ENCODE results near the gene PRKG1.

The PRKG1 gene

GRCh38 chr10:51935341-51935740, 861.1 kb downstream of the PRKG1 start:
- no peak for TF ChIP-seq REST (IDR thresholded peaks at IDR 0.05; ENCODE audit: low read depth)
- no peak for TF ChIP-seq TCF12 (IDR thresholded peaks at IDR 0.05; ENCODE audit: low read depth)
- TF ChIP-seq NFIC (IDR thresholded peaks at IDR 0.05), result no peak
- TF ChIP-seq CREB1 (IDR thresholded peaks at IDR 0.05; ENCODE audit: low read depth), result no peak
- TF ChIP-seq USF1 (IDR thresholded peaks at IDR 0.05), result no peak
- TF ChIP-seq MAX (IDR thresholded peaks at IDR 0.05), result no peak
- TF ChIP-seq EP300 (IDR thresholded peaks at IDR 0.05; ENCODE audit: borderline replicate concordance), result no peak
- no peak for TF ChIP-seq CEBPB (IDR thresholded peaks at IDR 0.05)

- TF ChIP-seq TCF12 (IDR thresholded peaks at IDR 0.05; ENCODE audit: low read depth), result no peak
- no peak for TF ChIP-seq FOXM1 (IDR thresholded peaks at IDR 0.05; ENCODE audit: borderline replicate concordance, low read depth)
- no peak for TF ChIP-seq MAX (IDR thresholded peaks at IDR 0.05)
- no peak for TF ChIP-seq RAD21 (IDR thresholded peaks at IDR 0.05; ENCODE audit: low read depth)
- no peak for TF ChIP-seq EGR1 (IDR thresholded peaks at IDR 0.05)
- no peak for TF ChIP-seq EP300 (IDR thresholded peaks at IDR 0.05; ENCODE audit: borderline replicate concordance)
- TF ChIP-seq CREB1 (IDR thresholded peaks at IDR 0.05; ENCODE audit: low read depth), result no peak
- no peak for TF ChIP-seq USF1 (IDR thresholded peaks at IDR 0.05)
- no peak for TF ChIP-seq CEBPB (IDR thresholded peaks at IDR 0.05)
- TF ChIP-seq TEAD4 (IDR thresholded peaks at IDR 0.05), result no peak
- TF ChIP-seq YY1 (IDR thresholded peaks at IDR 0.05; ENCODE audit: low read depth), result no peak
- TF ChIP-seq NFIC (IDR thresholded peaks at IDR 0.05), result no peak
- TF ChIP-seq REST (IDR thresholded peaks at IDR 0.05; ENCODE audit: low read depth), result no peak
- no peak for TF ChIP-seq ZBTB7A (IDR thresholded peaks at IDR 0.05; ENCODE audit: low read depth)
- no peak for TF ChIP-seq TAF1 (IDR thresholded peaks at IDR 0.05; ENCODE audit: low read depth)
These were observed 863.2 kb downstream of the PRKG1 start for GRCh38 chr10:51937308-51938140.

- TF ChIP-seq TCF12 (IDR thresholded peaks at IDR 0.05; ENCODE audit: low read depth) (no peak), REST (IDR thresholded peaks at IDR 0.05; ENCODE audit: low read depth) (no peak), USF1 (IDR thresholded peaks at IDR 0.05) (no peak), NFIC (IDR thresholded peaks at IDR 0.05) (no peak), CEBPB (IDR thresholded peaks at IDR 0.05) (no peak), FOXM1 (IDR thresholded peaks at IDR 0.05; ENCODE audit: borderline replicate concordance, low read depth) (no peak), MAX (IDR thresholded peaks at IDR 0.05) (no peak), TEAD4 (IDR thresholded peaks at IDR 0.05) (no peak), EGR1 (IDR thresholded peaks at IDR 0.05) (no peak), YY1 (IDR thresholded peaks at IDR 0.05; ENCODE audit: low read depth) (no peak), ZBTB7A (IDR thresholded peaks at IDR 0.05; ENCODE audit: low read depth) (no peak), EP300 (IDR thresholded peaks at IDR 0.05; ENCODE audit: borderline replicate concordance) (no peak), TAF1 (IDR thresholded peaks at IDR 0.05; ENCODE audit: low read depth) (no peak)
These were observed 876.2 kb downstream of the PRKG1 start for GRCh38 chr10:51950371-51950995.

All from Ishikawa (cell line).